A549 (cell line): ENCODE measurements around the gene ADTRP. TPM values are rescaled to one million over a fixed set of nuclear protein-coding genes. Genes with fewer than 3 reads are reported as not detected.

ENCODE experiments used
- ATAC-seq, 2 experiments: fragments of 200-7000 bp in 1 of 2; fragments of >200 bp in 1 of 2; cut with Nextera tagmentation in 1 of 2; cut with Tn5 transposase in 1 of 2; 3 replicates each; pipeline versions ENCODE4 v1.8.0 to v1.9.1; 2018 to 2020; ENCODE audit warnings: mild to moderate bottlenecking in 1 of 2, moderate library complexity in 1 of 2
- CTCF ChIA-PET: fragments of 300-600 bp; sonication (Branson Sonifier 250); formaldehyde crosslinking; extraction: SDS; loops from one replicate; lab custom pipeline; 2021; ENCODE audit warnings: antibody characterized with exemption, inconsistent platforms; lab: Yijun Ruan, JAX
- POLR2A ChIA-PET: fragments of 350-600 bp; formaldehyde crosslinking; extraction: SDS; loops from one replicate; lab custom pipeline; 2021; ENCODE audit warnings: antibody characterized with exemption, inconsistent platforms; lab: Yijun Ruan, JAX
- DNase-seq, 2 experiments: peaks; one replicate each; pipeline versions ENCODE4 v3.0.0 to v3.0.0-alpha.2; 2011 to 2016; ENCODE audit warnings: low read depth in 1 of 2, low spot score in 1 of 2
- FAIRE-seq: peaks from 2 replicates; lab custom pipeline; 2011; peaks lifted over from hg19 to GRCh38; lab: Jason Lieb, UNC
- H3K27ac ChIP-seq, 2 experiments: fragments of >200 bp; sonication (Bioruptor Twin); formaldehyde crosslinking; 3 replicates each; pipeline ENCODE4 v1.5.1; 2016 to 2017
- H3K4me1 ChIP-seq: fragments of >200 bp; sonication (Bioruptor Twin); formaldehyde crosslinking; 3 replicates; pipeline ENCODE4 v1.6.1; 2016
- H3K4me2 ChIP-seq: fragments of >200 bp; sonication (Bioruptor Twin); formaldehyde crosslinking; 3 replicates; pipeline ENCODE4 v1.6.1; 2016
- H3K4me3 ChIP-seq: fragments of >200 bp; sonication (Bioruptor Twin); formaldehyde crosslinking; 3 replicates; pipeline ENCODE4 v1.5.1; 2016
- H3K9me3 ChIP-seq: fragments of >200 bp; sonication (Bioruptor Twin); formaldehyde crosslinking; 3 replicates; pipeline ENCODE4 v1.6.1; 2016
- CBX2 ChIP-seq: fragments of 200-600 bp; sonication (generic); IDR thresholded peaks from 2 replicates; pipeline ENCODE4 v1.6.1; 2016; ENCODE audit warnings: low read depth, mild to moderate bottlenecking, borderline replicate concordance
- CHD2 ChIP-seq: fragments of 150-350 bp; IDR thresholded peaks from 2 replicates; pipeline ENCODE4 v1.6.1; 2014; ENCODE audit warnings: low read length; ENCODE audit not compliant: partially characterized antibody
- ESRRA ChIP-seq: fragments of 150-350 bp; IDR thresholded peaks from 2 replicates; pipeline ENCODE4 v1.6.1; 2014; ENCODE audit warnings: mild to moderate bottlenecking, low read length, borderline replicate concordance
- FOSL2 ChIP-seq, 2 experiments: fragments of 450-650 bp in 1 of 2; fragments of >200 bp in 1 of 2; sonication (Bioruptor Twin) in 1 of 2; formaldehyde crosslinking; IDR thresholded peaks; 2 replicates each; pipeline versions ENCODE4 v1.5.0 to v1.6.1; 2016 to 2020; ENCODE audit warnings: mild to moderate bottlenecking in 1 of 2, moderate library complexity in 1 of 2
- FOXS1 ChIP-seq: fragments of 250-450 bp; sonication (Bioruptor Pico); IDR thresholded peaks from 2 replicates; pipeline ENCODE4 v1.5.0; 2020; ENCODE audit warnings: mild to moderate bottlenecking, moderate library complexity
- HDAC2 ChIP-seq: fragments of 200-600 bp; sonication (generic); IDR thresholded peaks from 2 replicates; pipeline ENCODE4 v1.6.1; 2016
- HOXB13 ChIP-seq: fragments of 250-450 bp; sonication (Bioruptor Pico); IDR thresholded peaks from 2 replicates; pipeline ENCODE4 v1.5.0; 2020; ENCODE audit warnings: low read depth, mild to moderate bottlenecking, moderate library complexity
- JUN ChIP-seq, 2 experiments: fragments of >200 bp; sonication (Bioruptor Twin); formaldehyde crosslinking; IDR thresholded peaks; 2 replicates in 1 of 2; 3 replicates in 1 of 2; pipeline ENCODE4 v1.6.1; 2016 to 2017
- MYC ChIP-seq: IDR thresholded peaks from 2 replicates; pipeline ENCODE4 v1.6.1; 2012; ENCODE audit warnings: mild to moderate bottlenecking, inconsistent platforms, low read length, improper control_type of control experiment, borderline replicate concordance
- NFE2L2 ChIP-seq: fragments of 150-350 bp; conservative IDR thresholded peaks from 2 replicates; pipeline ENCODE4 v1.6.1; 2014; ENCODE audit warnings: low read length
- NR3C1 ChIP-seq: fragments of >200 bp; sonication (Bioruptor Twin); formaldehyde crosslinking; IDR thresholded peaks from 3 replicates; pipeline ENCODE4 v1.6.1; 2017
- POLR2AphosphoS2 ChIP-seq: conservative IDR thresholded peaks from 2 replicates; pipeline ENCODE4 v1.6.1; 2012; ENCODE audit warnings: low read length, improper control_type of control experiment, inconsistent platforms
- RARB ChIP-seq: fragments of 250-450 bp; sonication (Bioruptor Pico); IDR thresholded peaks from 2 replicates; pipeline ENCODE4 v1.8.0; 2021; ENCODE audit warnings: mild to moderate bottlenecking, moderate library complexity
- RCOR1 ChIP-seq: fragments of 150-350 bp; IDR thresholded peaks from 2 replicates; pipeline ENCODE4 v1.6.1; 2014; ENCODE audit warnings: antibody characterized with exemption, low read length, low read depth
- RNF2 ChIP-seq: fragments of 200-600 bp; sonication (generic); IDR thresholded peaks from 2 replicates; pipeline ENCODE4 v1.6.1; 2016; ENCODE audit warnings: low read depth, mild to moderate bottlenecking, antibody characterized with exemption, moderate library complexity, borderline replicate concordance
- SMC3 ChIP-seq: fragments of >200 bp; sonication (Bioruptor Twin); formaldehyde crosslinking; IDR thresholded peaks from 3 replicates; pipeline ENCODE4 v1.6.1; 2018; ENCODE audit warnings: inconsistent platforms
- TFCP2L1 ChIP-seq: fragments of 250-450 bp; sonication (Bioruptor Pico); IDR thresholded peaks from 2 replicates; pipeline ENCODE4 v1.5.0; 2021; ENCODE audit warnings: mild to moderate bottlenecking
- TP53 ChIP-seq: fragments of 250-450 bp; sonication (Bioruptor Pico); IDR thresholded peaks from 2 replicates; pipeline ENCODE4 v1.5.0; 2021; ENCODE audit warnings: mild to moderate bottlenecking, moderate library complexity
- WGBS: methylation state at CpG from one replicate; pipeline ENCODE4 v1.1.6; 2017; ENCODE audit errors: missing lambda C conversion rate; 5-methylcytosine and 5-hydroxymethylcytosine counted together
- polyA plus RNA-seq, 4 experiments: library from polyadenylated mRNA; depleted of rRNA in 3 of 4; stranded (reverse); fragments of >200 nt; fragmentation: RNase III in 1 of 4; extraction: RNeasy Plus Mini Kit Qiagen cat#74134 plus additional on column Dnase treatment in 1 of 4; gene quantifications; 2 replicates in 3 of 4; 3 replicates in 1 of 4; pipeline ENCODE4 v1.2.3, GENCODE V29; 2011 to 2017
- TF ChIP-seq, protein P1 (sequence below): fragments of >200 bp; sonication (Bioruptor Twin); formaldehyde crosslinking; IDR thresholded peaks from 3 replicates; pipeline ENCODE4 v1.5.1; 2016
- TF ChIP-seq, protein P2 (sequence below): fragments of 250-450 bp; sonication (Bioruptor Pico); IDR thresholded peaks from 2 replicates; pipeline ENCODE4 v1.5.0; 2021; ENCODE audit warnings: mild to moderate bottlenecking, moderate library complexity, borderline replicate concordance

ADTRP gene
- polyA plus RNA-seq, 2 of the 4 experiments (the other 2 are of a cell fraction), result 0.57 to 0.59 TPM

DNA sequence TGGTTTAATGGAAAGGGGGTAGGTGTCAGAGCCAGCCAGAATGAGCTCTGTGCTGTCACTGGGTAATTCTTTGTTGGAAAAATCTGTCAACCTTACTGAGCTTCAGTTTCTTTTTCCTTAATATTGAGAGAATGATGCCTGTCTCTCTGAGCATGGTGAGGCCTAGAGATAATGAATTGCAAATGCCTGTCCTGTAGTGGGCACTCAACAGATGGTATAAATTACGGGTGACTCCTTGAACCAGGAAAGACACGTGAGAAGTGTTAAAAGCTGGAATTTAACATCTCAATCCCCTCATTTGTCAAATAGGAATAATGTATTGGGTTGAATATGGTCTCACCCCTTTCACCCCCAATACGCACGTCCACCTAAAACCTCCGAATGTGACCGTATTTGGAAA, 74.9 kb downstream of the ADTRP start:
- DNase-seq, result no peak
- Histone ChIP-seq H3K4me1 (peaks cover 25% of the 10 kb centered on the region), H3K4me2 (no peak overlapping the region), H3K4me3 (no peak overlapping the region), H3K27ac (peak overlapping the region in 1 of 2 experiments; percentile 63; a peak in 2 of 6 replicates), H3K9me3 (no peaks in the 10 kb centered on the region)
- ATAC-seq, result no peak
- ChIA-PET CTCF (interaction anchor here (1.6 to 3.5 kb wide), 2 partner anchors 11 to 49 kb away, joined by 4 to 9 read pairs; no protein-coding TSS in a partner anchor), POLR2A (no interaction called here)
- no peak for TF ChIP-seq RARB (CRISPR knock-in tag)
- TF ChIP-seq POLR2AphosphoS2, result no peak
- TF ChIP-seq MYC, result no peak
- no peak for TF ChIP-seq FOSL2 (IDR thresholded peaks at IDR 0.05)
- TF ChIP-seq FOSL2 (CRISPR knock-in tag; IDR thresholded peaks at IDR 0.05), result no peak
- no peak for TF ChIP-seq NR3C1
- TF ChIP-seq TFCP2L1 (CRISPR knock-in tag), result no peak
- no peak for FAIRE-seq
- 95% methylated on average over 6 of the region's 6 CpGs for WGBS

DNA sequence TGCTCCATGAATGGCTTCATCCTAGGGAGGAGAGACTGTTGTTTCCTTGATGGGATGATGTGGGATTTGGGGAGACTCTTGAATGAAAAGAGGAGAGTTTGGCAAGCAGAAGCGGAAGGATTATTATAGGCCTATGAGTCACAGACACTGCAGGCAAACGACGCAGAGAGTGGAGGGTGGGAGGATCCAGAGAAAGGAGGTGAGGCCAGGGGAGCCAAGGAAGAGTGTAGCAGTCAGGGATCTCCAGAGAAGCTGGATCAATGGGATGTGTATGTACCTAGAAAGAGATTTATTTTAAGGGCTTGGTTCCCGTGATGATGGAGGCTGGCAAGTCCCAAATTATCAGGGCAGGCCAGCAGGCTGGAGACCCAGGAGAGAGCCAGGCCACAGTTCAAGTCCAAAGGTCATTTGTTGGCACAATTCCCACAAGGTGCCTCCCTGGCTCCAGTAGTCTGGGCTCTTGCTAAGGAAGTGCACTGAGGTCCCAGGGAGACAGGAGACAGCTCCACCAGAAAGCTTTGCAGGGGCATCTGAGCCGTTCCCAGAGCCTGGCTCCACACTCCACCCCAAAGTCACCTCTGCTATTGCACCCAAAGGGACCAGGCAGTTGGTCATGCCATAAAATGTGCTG, 76.0 kb downstream of the ADTRP start:
- FAIRE-seq (no peak), DNase-seq (peak; percentile 28 to 51), ATAC-seq (peak; percentile 90 to 93)
- Histone ChIP-seq H3K4me2 (peak overlapping the region; percentile 60), H3K27ac (peak overlapping the region; percentile 63 to 73), H3K4me3 (no peak overlapping the region), H3K4me1 (peaks cover 25% of the 10 kb centered on the region), H3K9me3 (no peaks in the 10 kb centered on the region)
- ChIA-PET CTCF (interaction anchor here (1.5 to 3.5 kb wide), 3 partner anchors 9 to 373 kb away, joined by 3 to 9 read pairs (median 4); no protein-coding TSS in a partner anchor), POLR2A (interaction anchor here (0.9 kb wide), 1 partner anchor 68 kb away, joined by 3 read pairs; no protein-coding TSS in a partner anchor)
- TF ChIP-seq ESRRA, result no peak
- no peak for TF ChIP-seq NFE2L2
- no peak for TF ChIP-seq FOSL2 (IDR thresholded peaks at IDR 0.05)
- peak; percentile 43 for TF ChIP-seq FOSL2 (CRISPR knock-in tag; IDR thresholded peaks at IDR 0.05)
- 23% methylated on average over 4 of the region's 5 CpGs for WGBS

DNA sequence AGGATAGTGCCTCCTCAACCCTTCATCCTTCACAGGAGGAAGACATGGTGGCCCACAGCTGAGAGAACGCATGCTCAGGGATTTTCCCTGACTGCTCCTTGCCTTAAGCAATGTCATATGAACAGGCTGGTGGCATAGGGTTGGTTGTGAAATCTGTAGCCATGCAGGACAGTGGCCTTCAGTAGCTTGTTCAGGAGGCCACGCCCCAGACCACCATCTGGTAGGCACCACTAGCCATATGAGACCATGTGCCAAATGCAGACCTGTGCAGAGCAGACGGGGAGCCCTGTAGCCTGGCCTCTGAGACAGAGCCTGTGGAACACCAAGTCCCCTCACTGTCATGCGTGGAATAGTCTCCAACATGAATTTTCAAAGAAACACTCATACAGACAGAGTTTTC, 76.5 kb downstream of the ADTRP start:
- POLR2A ChIA-PET, result interaction anchor here (0.9 kb wide), 1 partner anchor 69 kb away, joined by 3 read pairs; no protein-coding TSS in a partner anchor
- DNase-seq (no peak), ATAC-seq (peak; percentile 43 to 64; a peak in 3 of 6 replicates)

DNA sequence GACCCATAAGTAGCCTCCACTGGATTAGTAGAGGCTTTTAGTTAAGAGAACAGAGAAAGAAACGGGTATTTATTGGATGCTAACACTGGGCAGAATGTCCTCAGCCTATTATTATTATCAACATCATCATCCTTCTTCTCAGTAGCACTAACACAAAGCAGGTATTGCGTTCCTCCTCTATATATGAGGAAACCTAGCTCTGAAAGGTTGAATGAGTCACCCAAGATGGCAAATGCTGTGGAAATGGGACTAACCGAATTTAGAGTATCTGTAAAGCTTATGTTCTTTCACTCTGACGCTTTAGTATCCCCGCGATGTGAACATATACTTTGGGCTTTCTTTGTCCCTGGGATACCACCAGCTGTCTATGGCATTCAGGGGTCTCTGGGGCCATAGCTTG, 77.0 kb downstream of the ADTRP start:
- H3K4me2 ChIP-seq, result no peak overlapping the region
- no peak for FAIRE-seq
- WGBS, result 93% methylated on average over 6 of the region's 6 CpGs
- peaks cover 25% of the 10 kb centered on the region for H3K4me1 ChIP-seq
- no peak overlapping the region for H3K4me3 ChIP-seq
- TF ChIP-seq CHD2 (no peak), HDAC2 (no peak), FOXS1 (CRISPR knock-in tag) (no peak), HOXB13 (CRISPR knock-in tag) (no peak)
- ATAC-seq, result no peak
- ChIA-PET CTCF (interaction anchor here (0.8 to 3.5 kb wide), 7 partner anchors 8 to 374 kb away, joined by 3 to 9 read pairs (median 3); no protein-coding TSS in a partner anchor), POLR2A (interaction anchor here (0.9 kb wide), 1 partner anchor 69 kb away, joined by 3 read pairs; no protein-coding TSS in a partner anchor)
- peak overlapping the region; percentile 63 to 73; a peak in 5 of 6 replicates for H3K27ac ChIP-seq
- DNase-seq, result no peak
- peaks cover 2% of the 10 kb centered on the region; the same call in 1 of the 3 replicates for H3K9me3 ChIP-seq

More for the DNA sequence above, 76.5 kb downstream of the ADTRP start:
- TF ChIP-seq NFE2L2 (no peak), RNF2 (no peak)
- CTCF ChIA-PET, result interaction anchor here (1.1 to 3.5 kb wide), 5 partner anchors 9 to 373 kb away, joined by 3 to 9 read pairs (median 3); no protein-coding TSS in a partner anchor
- Histone ChIP-seq H3K4me3 (no peak overlapping the region), H3K4me1 (peaks cover 25% of the 10 kb centered on the region), H3K9me3 (no peaks in the 10 kb centered on the region), H3K4me2 (peak overlapping the region; percentile 60), H3K27ac (peak overlapping the region; percentile 63 to 73)
- no peak for FAIRE-seq
- 88% methylated on average over 2 of the region's 4 CpGs for WGBS

DNA sequence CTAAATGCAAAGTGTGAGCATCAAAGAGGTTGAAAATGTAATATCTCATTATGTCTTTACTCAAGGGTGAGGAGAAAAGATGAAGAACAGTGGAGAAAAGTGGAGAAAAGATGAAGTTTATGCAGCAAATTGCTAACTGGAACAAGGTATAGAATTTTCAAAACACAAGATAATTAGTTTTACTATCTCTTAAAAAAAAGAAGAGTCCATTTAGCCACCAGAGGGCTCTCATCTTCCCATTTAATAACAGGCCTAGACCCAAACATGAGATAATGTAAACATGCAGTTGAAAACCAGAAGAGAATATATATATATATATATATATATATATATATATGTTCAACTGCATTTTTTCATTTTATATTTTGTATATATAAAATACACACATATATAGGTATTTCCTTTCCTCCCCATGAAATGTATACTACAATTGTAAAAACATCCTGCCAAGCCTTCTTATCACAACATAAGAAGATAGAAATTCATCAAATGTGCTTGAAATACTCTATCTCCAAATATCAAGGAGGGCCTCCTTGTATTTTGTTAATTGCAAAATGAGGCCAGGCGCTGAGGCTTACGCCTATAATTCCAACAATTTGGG, 78.4 kb downstream of the ADTRP start:
- Histone ChIP-seq H3K9me3 (peaks cover 9% of the 10 kb centered on the region; the same call in 2 of the 3 replicates), H3K4me1 (peaks cover 25% of the 10 kb centered on the region), H3K4me3 (no peak overlapping the region), H3K27ac (no peak overlapping the region; a peak in 1 of 6 replicates), H3K4me2 (no peak overlapping the region; the same call in 2 of the 3 replicates)
- 88% methylated on average over 2 of the region's 2 CpGs for WGBS
- DNase-seq (peak; percentile 26 to 54), ATAC-seq (no peak), FAIRE-seq (no peak)
- POLR2A ChIA-PET, result no interaction called here
- CTCF ChIA-PET, result interaction anchor here (0.9 to 1.3 kb wide), 6 partner anchors 16 to 534 kb away, joined by 3 to 4 read pairs (median 3); no protein-coding TSS in a partner anchor
- TF ChIP-seq, protein P1, sequence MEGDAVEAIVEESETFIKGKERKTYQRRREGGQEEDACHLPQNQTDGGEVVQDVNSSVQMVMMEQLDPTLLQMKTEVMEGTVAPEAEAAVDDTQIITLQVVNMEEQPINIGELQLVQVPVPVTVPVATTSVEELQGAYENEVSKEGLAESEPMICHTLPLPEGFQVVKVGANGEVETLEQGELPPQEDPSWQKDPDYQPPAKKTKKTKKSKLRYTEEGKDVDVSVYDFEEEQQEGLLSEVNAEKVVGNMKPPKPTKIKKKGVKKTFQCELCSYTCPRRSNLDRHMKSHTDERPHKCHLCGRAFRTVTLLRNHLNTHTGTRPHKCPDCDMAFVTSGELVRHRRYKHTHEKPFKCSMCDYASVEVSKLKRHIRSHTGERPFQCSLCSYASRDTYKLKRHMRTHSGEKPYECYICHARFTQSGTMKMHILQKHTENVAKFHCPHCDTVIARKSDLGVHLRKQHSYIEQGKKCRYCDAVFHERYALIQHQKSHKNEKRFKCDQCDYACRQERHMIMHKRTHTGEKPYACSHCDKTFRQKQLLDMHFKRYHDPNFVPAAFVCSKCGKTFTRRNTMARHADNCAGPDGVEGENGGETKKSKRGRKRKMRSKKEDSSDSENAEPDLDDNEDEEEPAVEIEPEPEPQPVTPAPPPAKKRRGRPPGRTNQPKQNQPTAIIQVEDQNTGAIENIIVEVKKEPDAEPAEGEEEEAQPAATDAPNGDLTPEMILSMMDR, result peak; percentile 57
- no peak for TF ChIP-seq JUN (IDR thresholded peaks at IDR 0.05)
- TF ChIP-seq CHD2, result no peak
- no peak for TF ChIP-seq TP53 (CRISPR knock-in tag)
- TF ChIP-seq SMC3, result peak; percentile 79
- TF ChIP-seq RARB (CRISPR knock-in tag), result no peak
- no peak for TF ChIP-seq RCOR1
- no peak for TF ChIP-seq RNF2
- TF ChIP-seq, protein P2, sequence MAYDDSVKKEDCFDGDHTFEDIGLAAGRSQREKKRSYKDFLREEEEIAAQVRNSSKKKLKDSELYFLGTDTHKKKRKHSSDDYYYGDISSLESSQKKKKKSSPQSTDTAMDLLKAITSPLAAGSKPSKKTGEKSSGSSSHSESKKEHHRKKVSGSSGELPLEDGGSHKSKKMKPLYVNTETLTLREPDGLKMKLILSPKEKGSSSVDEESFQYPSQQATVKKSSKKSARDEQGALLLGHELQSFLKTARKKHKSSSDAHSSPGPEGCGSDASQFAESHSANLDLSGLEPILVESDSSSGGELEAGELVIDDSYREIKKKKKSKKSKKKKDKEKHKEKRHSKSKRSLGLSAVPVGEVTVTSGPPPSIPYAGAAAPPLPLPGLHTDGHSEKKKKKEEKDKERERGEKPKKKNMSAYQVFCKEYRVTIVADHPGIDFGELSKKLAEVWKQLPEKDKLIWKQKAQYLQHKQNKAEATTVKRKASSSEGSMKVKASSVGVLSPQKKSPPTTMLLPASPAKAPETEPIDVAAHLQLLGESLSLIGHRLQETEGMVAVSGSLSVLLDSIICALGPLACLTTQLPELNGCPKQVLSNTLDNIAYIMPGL, result no peak
- no peak for TF ChIP-seq CBX2
